HG03060 (cell line): Measurements from ENCODE around the gene IRF2BP2.

Source experiments
- ATAC-seq: cut with Tn5 transposase; IDR thresholded peaks from one replicate; pipeline ENCODE4 v1.9.1; 2021; ENCODE audit warnings: low read depth, moderate number of reproducible peaks; ENCODE audit not compliant: unreplicated experiment

Gene IRF2BP2

DNA sequence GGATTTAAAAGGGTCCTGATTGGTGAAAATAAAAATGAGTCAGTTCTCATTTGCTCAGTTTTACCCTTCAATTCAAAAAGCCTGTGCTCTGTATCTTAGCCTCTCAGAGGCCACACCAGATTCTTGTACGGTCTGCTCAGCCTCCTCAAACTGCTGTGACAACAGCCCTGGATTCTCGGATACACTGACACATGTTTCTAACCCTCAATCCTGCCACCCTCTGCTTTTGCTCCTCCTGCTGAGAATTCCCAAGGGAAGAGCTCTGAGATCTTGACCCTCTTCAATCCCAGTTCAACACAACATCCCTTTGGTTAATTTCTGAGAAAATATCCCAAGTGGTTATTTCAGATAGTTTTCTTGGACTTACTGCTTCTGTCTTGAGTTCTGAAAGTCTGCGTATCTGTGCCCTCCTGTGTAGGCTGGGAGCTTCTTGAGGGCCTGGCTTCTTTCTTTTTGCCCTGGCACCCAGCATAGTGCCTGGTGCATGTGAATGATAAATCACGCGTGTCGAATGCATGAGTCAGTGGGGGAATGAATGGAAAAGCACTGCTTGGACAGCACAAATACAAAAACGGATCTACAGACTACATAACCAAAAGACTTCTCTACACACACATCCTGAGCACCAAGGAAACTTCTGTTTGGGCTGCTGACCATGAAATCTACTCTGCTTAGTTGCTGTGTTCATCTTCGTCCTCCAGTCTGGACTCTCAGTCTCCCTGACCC, 24.5 kb downstream of the IRF2BP2 start:
- no peak for ATAC-seq

DNA sequence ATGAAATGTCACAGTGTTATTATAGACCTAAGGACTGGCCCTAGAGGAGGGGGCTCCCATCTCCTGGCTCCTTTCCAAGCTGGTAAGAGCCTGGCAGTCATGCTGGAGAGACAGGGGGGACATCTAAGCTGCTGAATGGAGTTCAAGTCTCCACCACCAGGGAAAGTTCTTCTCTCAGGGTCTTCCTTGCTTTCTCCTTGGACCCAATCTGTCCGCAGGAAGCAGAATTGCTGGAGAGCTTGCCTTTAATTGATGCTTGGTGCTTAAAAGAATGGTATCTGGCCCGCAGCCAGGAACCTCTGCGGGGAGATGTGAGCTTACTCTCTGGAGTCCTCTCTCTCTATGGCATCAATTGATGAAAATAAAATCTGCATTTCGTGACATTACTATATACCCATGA, 25.1 kb downstream of the IRF2BP2 start:
- ATAC-seq, result no peak

- ATAC-seq, result no peak
These were observed 25.6 kb downstream of the IRF2BP2 start for GRCh38 chr1:234584420-234584805.

DNA sequence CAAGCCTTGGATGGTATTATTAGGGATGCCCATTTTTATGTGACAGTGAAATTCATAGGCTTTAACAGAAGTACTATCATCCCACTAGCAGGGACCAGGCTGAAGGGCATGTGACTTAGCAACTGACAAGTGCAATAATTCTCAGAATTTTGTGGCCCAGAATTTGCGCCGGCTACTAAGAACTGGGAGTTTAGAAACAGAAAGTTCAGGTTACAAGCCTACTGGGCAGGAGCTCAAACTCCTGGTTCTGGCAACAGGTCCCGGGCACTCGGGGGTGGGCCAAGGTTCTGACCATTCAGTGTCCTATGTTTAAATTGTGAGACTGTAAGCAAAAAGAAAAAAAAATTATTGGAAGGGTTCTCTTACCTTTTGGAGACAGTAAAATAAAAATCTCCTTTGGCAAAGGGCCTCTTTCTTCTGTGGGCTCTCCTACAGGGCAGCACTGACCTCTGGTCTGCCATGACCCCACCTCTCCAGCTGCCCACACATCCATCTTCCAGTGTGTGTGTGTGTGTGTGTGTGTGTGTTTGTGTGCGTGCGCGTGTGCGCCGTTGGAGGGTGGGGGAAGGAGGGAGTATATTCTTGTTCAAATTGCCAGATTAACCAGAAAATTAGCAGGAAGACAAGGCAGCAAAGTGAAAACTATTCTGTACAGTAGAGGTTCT, 26.1 kb downstream of the IRF2BP2 start:
- ATAC-seq, result no peak

DNA sequence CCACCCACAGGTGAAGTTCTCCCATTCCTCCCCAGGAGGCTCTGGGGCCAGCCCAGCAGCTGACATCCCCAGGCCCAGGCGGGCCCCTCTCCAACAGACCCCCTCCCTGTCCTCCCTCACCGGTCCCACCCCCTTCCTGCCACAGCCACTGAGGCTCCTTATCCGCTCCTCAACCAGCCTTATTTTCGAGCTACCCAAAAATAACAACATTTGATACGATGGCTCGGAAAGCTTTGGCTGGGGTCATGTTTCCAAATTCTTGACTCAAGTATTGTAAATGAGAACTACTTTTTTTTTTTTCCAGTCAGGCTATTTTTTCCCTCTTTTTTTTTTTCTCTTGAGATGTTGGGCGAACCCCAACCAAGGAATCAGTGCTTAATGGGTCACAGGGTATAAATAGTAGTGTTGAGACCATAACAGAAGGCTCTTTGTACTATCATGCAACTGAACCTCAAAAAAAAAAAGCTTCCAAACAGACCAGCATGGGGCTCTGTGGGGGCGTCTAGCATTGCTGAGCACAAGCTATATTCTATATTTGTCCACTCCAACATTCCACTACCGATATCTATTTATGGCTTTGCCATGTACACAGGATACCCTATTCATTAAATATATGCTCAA, 27.2 kb downstream of the IRF2BP2 start:
- no peak for ATAC-seq

DNA sequence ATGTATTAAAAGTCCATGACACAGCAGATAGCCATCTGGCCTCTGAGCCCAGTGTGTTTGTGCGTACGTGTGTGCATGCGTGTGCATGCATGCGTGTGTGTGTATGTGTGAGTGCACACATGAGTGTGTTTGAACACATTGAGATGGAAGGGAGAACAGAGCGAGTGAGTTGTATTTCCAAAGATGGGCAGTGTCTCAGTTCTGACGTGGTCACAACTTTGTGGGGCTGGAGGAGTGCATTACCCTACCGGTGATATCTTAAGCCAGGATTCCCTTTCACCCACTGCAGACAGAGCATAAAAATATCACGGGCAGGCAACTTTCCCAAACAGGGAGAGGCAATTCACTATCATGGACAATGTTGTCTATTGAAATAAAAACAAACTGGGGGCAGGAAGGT, 27.8 kb downstream of the IRF2BP2 start:
- no peak for ATAC-seq

- ATAC-seq, result no peak
These were observed 28.8 kb downstream of the IRF2BP2 start for GRCh38 chr1:234581063-234581714.

DNA sequence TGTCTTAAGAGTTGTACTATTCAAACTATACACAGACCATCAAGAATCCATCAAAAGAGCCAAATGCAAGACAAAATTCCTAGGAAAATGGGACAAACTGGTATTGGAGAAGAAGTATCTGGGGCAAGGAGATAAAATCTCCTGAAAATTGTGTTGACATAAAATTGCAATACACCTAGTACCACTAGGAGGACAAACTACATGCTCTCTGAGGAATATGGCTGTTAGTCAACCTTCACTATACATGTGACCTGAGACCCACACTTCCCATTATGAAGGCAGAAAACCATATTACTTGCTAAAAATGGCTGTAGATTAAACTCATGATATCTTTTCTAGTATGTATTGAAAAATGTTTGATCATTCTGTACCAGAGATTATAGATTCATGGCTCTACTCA, 30.0 kb downstream of the IRF2BP2 start:
- ATAC-seq, result no peak

DNA sequence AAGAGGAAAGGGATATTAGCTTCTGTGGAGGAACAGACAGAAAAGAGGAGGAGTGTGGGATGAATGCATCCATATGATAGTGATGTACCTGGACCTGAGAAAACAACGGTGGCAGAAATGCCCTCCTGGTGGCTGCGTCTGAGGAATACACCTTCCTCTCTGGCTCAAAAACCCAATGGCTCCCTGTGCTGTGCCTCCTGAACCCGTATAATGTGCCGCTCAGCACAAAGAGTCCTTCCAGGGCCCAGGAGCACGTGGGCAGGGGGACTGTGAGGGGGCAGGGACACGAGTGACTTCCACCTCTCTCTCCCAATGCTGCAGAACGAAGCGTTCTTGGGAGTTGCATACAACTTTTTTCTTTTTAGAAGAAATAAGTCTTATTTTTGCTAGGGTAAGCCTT, 31.2 kb downstream of the IRF2BP2 start:
- ATAC-seq, result no peak

DNA sequence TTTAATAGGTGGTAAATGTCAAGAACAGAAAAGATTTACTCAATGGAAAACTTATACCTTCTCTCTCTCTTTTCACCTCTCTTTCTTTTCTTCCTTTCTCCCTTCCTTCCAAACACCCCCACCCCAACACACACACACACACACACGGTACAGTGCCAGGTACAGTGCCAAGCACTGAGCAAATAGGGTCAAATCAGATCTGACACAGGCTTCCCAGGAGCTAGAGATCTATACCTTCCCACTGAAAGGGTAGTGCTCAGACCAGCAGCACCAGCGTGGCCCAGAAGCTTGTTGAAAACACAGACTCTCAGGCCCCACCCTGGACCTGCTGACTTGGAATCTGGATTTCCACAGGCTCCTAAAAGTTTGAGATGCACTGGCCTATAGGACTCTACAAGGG, 31.9 kb downstream of the IRF2BP2 start:
- ATAC-seq, result no peak

DNA sequence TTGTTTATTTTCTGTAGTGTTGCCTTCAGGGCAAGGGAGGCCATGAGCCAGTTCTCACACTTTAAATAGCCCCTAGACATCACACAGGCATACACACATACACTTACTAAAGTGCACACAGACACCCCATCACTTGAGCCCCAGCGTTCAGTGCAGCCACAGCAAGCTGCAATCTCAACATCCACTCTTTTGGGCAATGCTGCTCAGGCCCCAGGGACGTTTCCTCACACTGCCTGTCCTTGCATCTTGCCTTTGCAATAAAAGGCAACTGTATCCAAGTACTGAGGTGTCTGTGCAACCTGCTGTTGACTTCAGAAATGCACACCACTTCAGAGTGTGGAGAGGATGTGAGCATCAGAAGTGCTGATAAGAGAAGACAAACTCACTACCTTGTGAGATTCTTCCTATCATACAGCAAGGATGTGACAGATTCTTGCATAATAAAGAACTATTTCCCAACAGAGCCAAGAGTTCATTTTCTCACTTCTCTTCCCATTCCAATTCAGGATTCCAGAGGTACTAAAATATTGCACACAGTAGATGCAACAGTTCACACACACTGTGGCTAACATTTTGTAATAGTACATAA, 36.2 kb downstream of the IRF2BP2 start:
- no peak for ATAC-seq

- no peak for ATAC-seq
These were observed 37.0 kb downstream of the IRF2BP2 start for GRCh38 chr1:234572966-234573365.

GRCh38 chr1:234571702-234572101, 38.3 kb downstream of the IRF2BP2 start:
- no peak for ATAC-seq

- ATAC-seq, result no peak
These were observed 39.5 kb downstream of the IRF2BP2 start for GRCh38 chr1:234570329-234571120.

GRCh38 chr1:234568345-234568744, 41.6 kb downstream of the IRF2BP2 start:
- ATAC-seq, result no peak

DNA sequence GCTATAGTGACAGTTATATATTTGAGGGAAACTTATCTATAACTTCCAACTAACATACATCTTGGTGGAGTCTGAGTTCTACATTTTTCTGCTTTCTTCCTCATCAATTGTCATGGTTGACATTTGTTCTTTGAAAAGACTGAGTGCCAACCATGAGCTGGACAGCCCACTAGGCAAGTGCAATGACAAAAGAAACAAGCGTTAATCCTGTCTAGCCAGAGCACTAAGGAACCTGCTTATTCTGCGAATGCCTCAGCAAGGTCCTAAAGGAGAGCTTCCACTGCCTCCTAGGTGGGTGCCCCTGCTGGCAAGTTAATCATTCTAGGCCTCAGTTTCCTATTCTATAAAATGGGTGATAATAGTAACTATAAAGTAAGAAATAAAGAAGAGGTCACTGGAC, 44.8 kb downstream of the IRF2BP2 start:
- ATAC-seq, result no peak

DNA sequence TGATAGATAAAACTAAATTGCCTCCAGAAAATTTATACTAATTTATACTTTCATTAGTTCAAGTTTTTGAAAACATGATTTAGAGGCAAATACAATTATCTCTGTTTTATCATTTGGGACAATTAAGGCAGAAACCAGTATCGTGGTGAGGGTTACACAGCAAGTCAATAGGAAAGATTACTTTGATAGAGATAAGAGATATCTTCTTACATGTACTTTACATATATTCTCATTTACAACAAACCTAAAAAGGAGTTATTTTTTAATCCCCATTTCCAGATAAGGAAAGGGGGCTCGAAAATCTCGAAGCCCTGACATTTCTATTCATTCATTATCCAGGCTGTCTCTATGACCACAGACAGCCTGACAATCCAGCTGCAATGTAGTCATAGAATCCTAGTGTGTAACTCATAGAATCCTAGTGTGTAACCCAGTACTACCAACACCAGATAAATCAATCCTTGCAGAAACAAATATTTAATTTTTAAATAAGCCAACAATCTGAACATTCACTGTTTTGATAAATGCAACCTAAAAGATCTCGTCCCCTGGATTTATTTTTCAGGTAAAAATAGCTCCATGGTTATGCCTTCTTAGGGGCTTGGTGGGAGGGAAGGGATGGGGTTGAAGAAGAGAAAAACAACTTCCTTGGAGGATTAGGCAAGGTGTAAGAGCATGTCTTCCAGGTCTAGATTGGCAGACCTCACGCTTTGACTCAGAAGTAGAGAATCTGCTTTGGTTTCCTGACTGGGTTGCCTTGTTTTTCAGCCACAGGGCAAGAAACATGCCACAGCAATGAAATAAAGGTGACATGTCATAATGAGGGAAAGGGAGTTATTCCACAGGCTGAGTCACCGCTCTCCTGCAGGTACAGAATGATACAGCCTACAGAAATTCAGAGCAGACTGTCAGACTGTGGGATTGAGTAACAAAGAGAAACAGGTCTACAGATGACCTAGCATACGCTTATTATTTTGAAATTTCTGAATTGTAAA, 45.6 kb downstream of the IRF2BP2 start:
- no peak for ATAC-seq

- ATAC-seq, result no peak
These were observed 47.6 kb downstream of the IRF2BP2 start for GRCh38 chr1:234562334-234562733.

- no peak for ATAC-seq
These were observed 48.7 kb downstream of the IRF2BP2 start for GRCh38 chr1:234561319-234561718.
